Measurements from ENCODE around the gene TSC22D2. TPM values are rescaled to one million over a fixed set of nuclear protein-coding genes. Genes with fewer than 3 reads are reported as not detected.
"Not testable (repeated sequence)": the region's sequence is repeated elsewhere in the genome, so short reads cannot be mapped to it uniquely, and the experiment has no call there.

The TSC22D2 gene
- total and polyA plus RNA-seq, 2 of the 4 experiments (the other 2 are of a cell fraction) = 12.2 to 20.5 TPM

GRCh38 chr3:150473161-150473560 lies 65.1 kb downstream of the TSC22D2 start:
- H3K18ac ChIP-seq (ENCODE audit: low read depth, low read length); dilution Hi-C loops (cut with HindIII; ENCODE audit: low sequenced_read_pairs, unreplicated experiment); in situ Hi-C loops (cut with MboI; ENCODE audit: low sequenced_read_pairs); H3K23ac ChIP-seq (ENCODE audit: low read depth, low read length); H2BK15ac ChIP-seq (ENCODE audit: low read depth, low read length); H3K4ac ChIP-seq (ENCODE audit: low read depth, low read length); H3K9me1 ChIP-seq (ENCODE audit: insufficient read depth, low read length); H3K4me1 ChIP-seq (ENCODE audit: control insufficient read depth, insufficient read depth, low read length); H2BK5ac ChIP-seq (ENCODE audit: low read depth, low read length, poor library complexity, severe bottlenecking); H3K27me3 ChIP-seq (ENCODE audit: control insufficient read depth, insufficient read depth, low read length); H3K9ac ChIP-seq (ENCODE audit: low read depth, low read length); H2BK20ac ChIP-seq (ENCODE audit: low read depth, low read length); H4K8ac ChIP-seq (ENCODE audit: low read depth in 2 of 2, low read length in 2 of 2); H3K4me2 ChIP-seq (ENCODE audit: low read depth, low read length); H4K91ac ChIP-seq (ENCODE audit: insufficient read depth, low read depth, low read length); H2BK120ac ChIP-seq (ENCODE audit: low read depth, low read length); H3K14ac ChIP-seq (replicated peaks; ENCODE audit: low read depth, low read length); H3K79me1 ChIP-seq (ENCODE audit: low read depth in 1 of 2, low read length in 2 of 2); H4K5ac ChIP-seq (ENCODE audit: low read depth, low read length); POLR2A ChIA-PET (ENCODE audit: unreplicated experiment); ATAC-seq (ENCODE audit: low read depth); H2AK9ac ChIP-seq (replicated peaks; ENCODE audit: low read depth, low read length, poor library complexity); DNase-seq; H3K27ac ChIP-seq (ENCODE audit: insufficient read depth, low read length); H4K20me1 ChIP-seq (ENCODE audit: insufficient read depth, low read length); intact Hi-C loops (cut with micrococcal nuclease); H2AFZ ChIP-seq (replicated peaks; ENCODE audit: low read length, poor library complexity); H3K56ac ChIP-seq (ENCODE audit: extremely low read depth, insufficient read depth, low read length); H2AK5ac ChIP-seq (ENCODE audit: low read depth, low read length); H3K36me3 ChIP-seq (ENCODE audit: control insufficient read depth, insufficient read depth, low read length); BruUV-seq (replicated peaks); H3K4me3 ChIP-seq (ENCODE audit: insufficient read depth, low read depth, low read length); H3K9me3 ChIP-seq (ENCODE audit: control insufficient read depth, insufficient read depth, low read length): not testable (repeated sequence)
- WGBS, 2 experiments (ENCODE audit: extremely low coverage in 2 of 2, insufficient read length in 1 of 2) = no CpG with 5 or more reads among the region's 8 CpGs
- CTCF ChIA-PET = interaction anchor here (0.6 kb wide), 1 partner anchor 8 kb away, joined by 3 read pairs; no protein-coding TSS in a partner anchor
